Stimulated activated CD4-positive, alpha-beta T cell treated with anti-CD3 and anti-CD28 coated beads, Interleukin-4, amount 100 ng/mL, for 24 hours (primary cell): Measurements from ENCODE around the gene CDK4.

Experiments used
- DNase-seq: peaks from one replicate; pipeline ENCODE4 v3.0.0-alpha.2; 2020

The CDK4 gene

DNA sequence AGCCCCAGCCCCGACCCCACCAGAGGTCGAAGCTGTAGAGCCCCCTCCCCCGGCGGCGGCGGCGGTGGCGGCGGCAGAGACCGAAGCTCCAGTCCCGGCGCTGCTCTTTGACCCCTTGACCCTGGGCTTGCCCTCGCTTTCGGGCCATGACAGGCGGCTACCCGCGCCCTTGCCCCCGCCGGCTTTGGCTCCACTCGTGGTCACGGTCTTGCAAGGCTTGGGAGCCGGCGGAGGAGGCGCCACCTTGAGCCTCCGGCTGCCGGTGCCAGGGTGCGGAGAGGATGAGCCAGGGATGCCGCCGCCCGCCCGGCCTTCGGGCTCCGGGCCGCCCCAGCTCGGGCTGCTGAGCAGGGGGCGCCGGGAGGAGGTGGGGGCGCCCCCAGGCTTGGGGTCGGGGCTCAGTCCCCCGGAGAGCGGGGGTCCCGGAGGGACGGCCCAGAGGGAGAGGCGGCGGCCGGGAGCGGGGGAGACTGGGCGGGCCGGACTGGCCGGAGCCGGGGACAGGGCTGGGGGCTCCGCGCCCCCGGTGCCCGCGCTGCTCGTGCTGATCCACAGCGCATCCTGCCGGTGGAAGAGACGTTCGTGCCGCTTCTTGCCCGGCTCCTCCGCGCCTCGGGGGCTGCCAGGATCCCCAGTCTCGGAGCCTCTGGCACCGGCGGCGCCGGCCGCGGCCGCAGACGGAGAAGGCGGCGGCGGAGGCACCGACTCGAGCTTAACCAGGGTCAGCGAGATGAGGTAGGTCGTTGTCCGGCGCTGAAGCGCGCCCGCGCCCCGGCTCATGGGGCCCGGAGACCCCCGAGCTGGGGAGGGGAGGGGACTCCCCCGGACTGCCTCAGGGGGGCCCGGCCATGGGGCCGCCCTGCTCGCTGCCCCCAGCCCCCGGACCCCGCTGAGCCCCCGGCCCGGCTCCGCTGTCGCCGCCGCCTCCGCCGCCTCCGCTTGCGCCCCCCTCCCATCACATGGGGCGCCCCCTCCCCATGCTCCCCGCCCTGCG lies 14.3 kb downstream of the CDK4 start:
- no peak for DNase-seq

GRCh38 chr12:57736741-57737466 lies 15.2 kb downstream of the CDK4 start:
- DNase-seq: no peak

GRCh38 chr12:57735952-57736740 lies 16.0 kb downstream of the CDK4 start:
- DNase-seq: no peak

DNA sequence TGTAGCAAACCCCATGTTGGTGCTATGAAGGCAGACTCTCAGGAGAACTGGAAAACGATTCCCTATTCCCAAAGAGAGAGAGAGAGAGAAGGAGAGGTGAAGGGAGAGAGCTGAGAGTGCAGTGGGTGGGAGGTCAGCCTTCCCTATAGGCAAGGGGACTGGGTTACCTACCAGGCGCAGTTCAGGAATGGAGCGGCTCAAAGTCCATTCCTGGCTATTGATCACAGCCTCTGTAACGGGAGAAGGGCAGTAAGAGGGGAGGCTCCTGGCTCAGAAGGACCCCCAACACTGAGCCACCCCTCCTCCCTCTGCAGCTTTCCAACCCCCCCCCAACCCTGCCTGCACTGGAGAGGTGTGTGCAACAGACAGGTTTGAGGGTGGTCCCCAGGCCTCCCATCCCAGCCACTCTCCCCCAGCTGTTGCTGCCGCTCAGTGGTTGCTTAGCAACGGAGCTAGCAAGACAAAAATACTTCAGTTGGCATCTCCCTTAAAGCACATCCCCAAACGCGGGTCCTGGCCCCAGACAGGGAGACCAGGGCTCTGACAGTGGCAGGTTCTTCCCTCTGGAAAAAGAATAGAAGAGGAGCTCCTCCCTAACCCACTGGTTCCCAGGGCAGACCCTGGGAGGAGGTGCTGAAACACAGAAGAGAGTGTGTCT lies 16.8 kb downstream of the CDK4 start:
- DNase-seq: no peak

- DNase-seq: no peak
These were observed 17.5 kb downstream of the CDK4 start for GRCh38 chr12:57734591-57734990.

GRCh38 chr12:57733928-57734327 lies 18.2 kb downstream of the CDK4 start:
- DNase-seq: no peak

DNA sequence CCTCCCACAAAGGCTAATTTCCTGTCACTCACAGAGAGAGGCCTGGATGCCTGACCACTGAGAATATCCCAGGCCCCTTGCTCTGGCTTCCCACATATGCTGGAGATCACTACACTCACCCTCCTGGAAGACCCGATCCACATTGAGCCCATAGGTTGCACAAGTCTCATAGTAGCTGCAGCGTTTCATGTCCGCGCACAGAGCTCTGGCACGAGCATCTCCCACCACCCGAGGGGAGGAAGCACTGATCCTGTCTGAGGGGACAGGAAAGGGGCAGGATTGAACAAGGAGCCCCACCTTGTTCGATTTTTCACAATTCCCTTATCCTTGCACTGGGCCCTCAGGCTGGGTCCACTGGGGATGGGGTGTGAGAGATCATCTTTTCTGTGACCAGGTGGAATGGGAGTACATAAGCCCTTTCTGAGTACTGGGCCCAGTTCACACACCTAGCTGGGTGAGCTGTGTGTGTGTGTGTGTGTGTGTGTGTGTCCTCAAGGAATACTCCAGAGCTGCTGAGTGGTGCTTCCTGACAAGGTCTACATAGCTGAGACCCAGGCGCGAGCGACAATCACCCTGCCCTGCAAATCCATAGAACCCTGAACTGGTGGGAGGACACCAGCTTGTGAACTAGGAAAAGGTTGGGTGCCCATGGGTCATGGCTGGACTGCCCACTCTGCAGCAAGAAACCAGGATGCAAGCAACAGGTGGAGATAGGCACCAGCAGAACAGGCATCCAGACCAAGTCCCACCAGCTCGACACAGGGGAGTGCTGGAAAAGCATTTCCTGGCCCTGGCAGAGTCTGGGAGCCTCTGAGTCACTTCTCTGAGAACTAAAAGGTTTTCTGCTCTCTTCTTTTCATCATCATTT lies 19.1 kb downstream of the CDK4 start:
- DNase-seq: no peak

DNA sequence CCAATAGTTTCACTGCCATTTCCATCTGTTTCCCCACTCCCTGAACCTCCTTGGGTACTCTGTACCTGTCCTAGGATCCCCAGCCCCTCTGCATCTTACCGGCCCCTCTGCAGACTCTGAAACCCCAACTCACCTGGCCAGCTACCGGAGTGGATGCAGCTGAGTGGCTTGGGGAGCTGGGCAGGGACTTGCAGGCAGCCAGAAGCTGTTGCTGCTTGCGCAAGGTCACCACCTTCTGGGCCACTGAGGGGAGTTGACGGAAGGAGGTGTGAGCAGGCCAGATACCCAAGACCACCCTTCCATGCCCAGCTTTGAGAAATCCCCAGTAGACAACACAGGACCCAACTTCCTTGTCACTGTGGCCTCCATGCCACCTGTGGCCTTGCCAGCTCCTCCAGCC lies 19.8 kb downstream of the CDK4 start:
- no peak for DNase-seq

- no peak for DNase-seq
These were observed 20.6 kb downstream of the CDK4 start for GRCh38 chr12:57731411-57732080.

GRCh38 chr12:57730336-57731067 lies 21.6 kb downstream of the CDK4 start:
- DNase-seq: no peak

GRCh38 chr12:57729321-57729844 lies 22.7 kb downstream of the CDK4 start:
- DNase-seq: no peak

GRCh38 chr12:57727758-57728395 lies 24.2 kb downstream of the CDK4 start:
- no peak for DNase-seq

GRCh38 chr12:57726884-57727757 lies 25.0 kb downstream of the CDK4 start:
- no peak for DNase-seq

DNA sequence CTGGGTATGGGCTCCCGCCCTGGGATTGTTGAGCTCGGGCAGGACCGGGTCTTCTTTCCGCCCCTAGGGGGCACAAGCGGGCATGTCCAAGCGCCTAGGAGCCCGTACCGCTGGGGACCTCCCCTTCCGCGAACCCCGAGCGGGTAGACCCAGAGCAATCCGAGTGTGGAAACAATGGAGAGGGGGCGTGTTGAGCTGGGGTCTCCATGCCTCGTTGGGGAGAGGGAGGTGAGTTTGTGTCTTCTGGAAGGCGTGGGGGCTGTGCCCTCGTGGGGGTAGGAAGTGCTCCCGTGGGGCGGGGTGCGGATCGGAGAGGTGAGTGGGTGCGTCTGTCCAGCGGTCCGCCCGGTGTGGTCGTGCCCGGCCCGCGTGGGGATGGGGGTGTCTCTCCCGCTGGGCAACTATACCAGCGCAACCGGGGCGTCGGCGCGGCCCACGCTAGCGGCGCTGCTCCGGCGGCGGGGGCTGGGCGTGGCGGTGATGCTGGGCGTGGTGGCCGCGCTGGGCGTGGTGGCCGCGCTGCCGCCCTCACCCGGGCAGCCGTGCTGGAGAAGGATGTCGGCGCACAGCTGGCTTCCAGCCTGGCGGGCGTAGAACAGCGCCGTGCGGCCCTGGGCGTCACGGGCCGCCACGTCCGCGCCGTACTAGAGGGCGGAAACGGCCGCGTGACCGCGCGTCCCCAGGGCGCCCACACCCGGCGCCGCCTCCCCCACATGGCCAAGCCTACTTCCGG lies 25.8 kb downstream of the CDK4 start:
- no peak for DNase-seq

- no peak for DNase-seq
These were observed 26.3 kb downstream of the CDK4 start for GRCh38 chr12:57725851-57726150.

DNA sequence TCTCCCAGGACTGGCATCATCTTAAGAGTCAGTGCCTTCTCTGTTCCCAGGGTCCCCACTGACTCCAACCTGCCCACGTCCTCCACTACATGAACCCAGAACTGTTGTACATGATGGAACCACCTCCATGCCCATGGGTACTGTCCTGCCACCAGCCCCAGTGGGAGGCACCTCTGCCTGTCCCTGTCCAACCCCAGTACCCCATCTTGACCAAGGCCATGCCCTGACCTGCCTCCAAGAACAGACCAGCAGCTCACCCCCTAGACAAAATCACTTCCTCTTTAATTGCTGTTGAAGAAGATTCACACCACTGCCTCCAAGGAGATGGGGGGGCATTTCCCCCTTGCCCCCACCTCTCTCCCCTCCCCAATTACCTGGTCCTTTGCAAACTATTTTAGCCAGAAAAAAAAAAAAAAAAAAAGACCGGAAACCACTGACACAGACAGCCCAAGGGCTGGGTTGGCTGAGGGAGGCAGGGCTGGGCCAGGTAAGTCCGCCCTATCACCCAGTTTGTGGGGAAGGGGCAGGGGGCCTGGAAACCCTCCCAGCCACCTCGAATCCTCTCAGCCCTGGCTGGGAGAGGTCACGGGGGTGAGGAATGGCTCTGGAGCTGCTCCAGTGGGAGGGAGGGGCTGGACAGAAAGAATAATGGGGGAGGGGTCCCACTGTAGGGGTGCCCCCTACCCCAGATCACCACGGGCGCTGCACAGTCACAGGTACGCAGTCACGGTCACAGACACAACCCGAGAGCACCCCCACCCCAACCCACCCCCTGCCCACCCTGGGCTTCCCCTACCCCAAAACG lies 27.0 kb downstream of the CDK4 start:
- DNase-seq: no peak
